GM21526 (cell line): ENCODE measurements around the gene DDX1.

Experiments used
- ATAC-seq: cut with Tn5 transposase; IDR thresholded peaks from one replicate; pipeline ENCODE4 v1.9.1; 2021; ENCODE audit warnings: moderate library complexity; ENCODE audit not compliant: unreplicated experiment, low FRiP score

The DDX1 gene

GRCh38 chr2:15626126-15626525, 34.5 kb downstream of the DDX1 start:
- ATAC-seq: no peak

DNA sequence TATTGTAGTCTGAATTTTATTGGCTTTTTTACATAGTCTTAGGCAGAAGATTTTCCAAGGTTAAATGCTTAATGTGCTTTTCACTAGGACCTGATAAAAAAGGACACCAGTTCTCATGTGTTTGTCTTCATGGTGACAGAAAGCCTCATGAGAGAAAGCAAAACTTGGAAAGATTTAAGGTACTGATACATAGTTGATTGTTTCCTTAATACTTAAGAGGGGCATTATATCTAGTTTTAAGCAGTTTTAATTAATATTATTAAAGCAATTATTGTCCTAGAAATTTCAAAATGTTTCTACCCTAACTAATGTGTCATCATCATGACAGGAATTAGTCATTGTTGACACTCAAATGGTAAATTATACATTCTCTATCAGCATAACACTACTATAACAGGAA, 35.3 kb downstream of the DDX1 start:
- ATAC-seq: no peak

DNA sequence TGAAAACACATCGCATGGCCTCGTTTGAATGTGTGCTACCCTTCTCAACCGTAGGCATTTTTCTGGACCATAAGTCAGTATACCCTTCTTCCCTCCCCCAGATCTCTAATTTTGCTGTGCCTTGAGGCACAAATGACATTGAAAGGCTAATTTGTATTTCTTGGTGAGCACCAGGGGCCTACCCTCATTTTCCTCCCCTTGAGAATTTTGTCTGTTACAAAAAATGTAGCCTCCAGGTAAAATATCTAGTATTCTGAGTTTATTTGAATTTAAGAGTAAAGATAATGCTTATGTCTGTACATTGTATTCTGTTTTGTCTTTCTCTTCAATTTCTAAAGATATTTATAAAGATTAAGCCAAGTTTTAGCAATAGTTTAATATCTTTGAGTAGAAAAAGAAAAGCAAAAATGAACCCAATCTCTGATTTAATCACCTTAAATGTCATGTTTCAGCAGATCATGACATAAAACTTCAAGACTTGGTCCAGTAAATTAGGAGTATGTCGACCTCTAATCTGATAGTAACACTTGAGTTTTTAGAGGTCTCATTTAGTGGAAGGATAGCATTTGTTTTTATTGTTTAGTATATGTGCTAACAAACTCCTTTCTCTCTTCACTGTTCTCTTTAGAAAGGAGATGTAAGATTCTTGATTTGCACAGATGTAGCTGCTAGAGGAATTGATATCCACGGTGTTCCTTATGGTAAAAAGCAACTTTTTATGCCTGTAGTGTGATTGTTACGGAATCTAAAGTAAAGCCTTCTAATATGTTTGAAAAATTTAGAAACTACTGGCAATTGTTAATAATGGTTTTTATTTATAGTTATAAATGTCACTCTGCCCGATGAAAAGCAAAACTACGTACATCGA, 36.4 kb downstream of the DDX1 start:
- no peak for ATAC-seq

DNA sequence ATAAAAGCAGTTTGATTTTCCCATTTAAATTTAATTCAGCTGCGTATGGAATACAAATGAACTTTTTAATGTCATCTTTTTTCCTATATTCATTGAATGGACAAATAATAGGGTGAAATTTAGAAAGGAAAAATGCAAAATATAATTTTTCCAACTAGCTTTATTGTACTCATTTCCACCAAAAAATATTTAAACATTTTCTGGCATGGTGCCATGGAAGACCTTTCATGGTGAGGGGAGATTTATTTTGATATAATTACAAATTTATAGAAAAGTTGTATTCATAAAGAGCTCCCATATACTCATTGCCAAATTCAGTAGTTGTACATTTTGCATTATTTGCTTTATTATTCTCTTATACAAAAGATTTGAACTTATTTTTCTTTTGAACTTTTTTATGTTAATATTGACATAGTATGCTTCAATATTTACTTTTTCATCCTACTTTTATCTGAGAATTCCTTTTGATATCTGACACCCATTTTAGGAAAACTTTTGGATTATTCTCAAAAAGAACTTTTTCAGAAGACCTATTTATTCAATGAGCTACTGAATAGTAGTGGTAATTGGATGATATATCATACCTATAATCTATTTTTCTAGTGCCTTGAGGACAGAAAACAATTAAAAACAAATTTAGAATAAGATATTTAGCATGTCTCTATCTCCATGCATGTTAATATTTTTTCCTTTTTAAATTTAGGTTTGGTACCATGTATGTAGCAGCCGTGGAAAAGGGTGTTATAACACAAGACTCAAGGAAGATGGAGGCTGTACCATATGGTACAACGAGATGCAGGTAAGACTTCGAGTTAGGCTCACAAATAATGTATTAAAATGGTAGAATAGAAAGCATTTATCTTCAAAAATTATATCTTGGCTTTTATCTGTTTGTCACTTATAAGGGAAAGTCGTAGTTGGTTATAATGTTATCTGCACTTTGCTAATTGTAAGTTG, 37.5 kb downstream of the DDX1 start:
- ATAC-seq: no peak

- no peak for ATAC-seq
These were observed 38.7 kb downstream of the DDX1 start for GRCh38 chr2:15630121-15630977.

- no peak for ATAC-seq
These were observed 39.5 kb downstream of the DDX1 start for GRCh38 chr2:15630978-15631719.

DNA sequence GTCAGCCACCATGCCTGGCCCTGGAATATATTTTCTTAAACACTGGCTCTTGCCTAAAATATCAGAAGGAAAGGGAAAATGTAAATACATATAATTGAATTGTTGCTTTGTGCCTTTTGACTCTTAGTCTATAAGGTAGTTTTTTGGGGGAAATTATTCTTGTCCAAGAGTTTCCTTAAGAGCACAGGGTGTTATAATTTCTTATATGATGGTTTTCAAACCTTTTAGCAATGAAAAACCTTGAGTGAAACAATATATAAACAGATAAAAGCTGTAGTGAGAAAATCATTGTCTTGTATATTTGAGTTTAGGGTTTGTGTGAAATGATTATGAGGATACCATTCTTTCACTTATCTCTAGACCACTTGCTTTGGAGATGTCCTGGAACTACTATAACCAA, 40.2 kb downstream of the DDX1 start:
- no peak for ATAC-seq

DNA sequence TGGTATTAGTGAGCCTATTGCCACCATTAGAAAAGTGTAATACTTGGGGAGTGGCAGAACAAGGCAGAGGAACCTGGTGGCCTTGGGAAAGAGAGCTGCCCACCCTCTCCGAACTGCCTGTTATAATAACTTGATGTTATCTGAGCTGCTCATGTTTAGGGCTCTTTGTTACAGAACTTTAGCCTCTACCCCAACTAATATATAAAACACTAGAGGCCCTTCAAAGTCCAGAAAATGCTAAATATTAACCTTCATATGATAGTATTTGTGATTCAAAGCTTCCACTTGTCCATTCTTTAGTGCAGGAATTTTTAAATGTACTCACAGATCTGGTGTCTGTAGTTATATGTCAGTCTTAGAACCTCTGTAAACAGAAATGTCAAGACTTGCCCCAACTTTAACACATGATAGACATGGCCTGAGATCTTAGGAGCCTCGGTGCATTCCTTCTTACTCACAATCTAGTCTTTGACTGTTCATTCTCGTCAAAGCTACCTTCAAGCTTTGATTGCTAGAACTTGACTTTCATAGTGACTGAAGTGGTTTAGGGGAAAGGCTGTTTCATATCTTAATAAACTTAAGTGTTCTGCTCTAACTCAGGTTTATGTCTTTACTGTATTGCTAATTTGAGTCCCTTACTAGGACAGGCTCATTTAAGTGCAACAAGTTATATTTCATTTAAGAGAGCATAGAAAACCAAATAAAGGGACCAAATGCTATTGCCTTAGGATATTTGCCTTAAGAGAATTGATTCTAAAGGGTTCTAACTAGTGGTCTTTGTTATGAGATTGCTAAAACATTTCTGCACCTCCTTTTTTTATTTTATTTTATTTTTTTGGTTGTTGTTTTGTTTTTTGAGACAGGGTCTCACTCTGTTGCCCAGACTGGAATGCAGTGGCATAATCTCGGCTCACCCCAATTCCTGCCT, 41.6 kb downstream of the DDX1 start:
- no peak for ATAC-seq

DNA sequence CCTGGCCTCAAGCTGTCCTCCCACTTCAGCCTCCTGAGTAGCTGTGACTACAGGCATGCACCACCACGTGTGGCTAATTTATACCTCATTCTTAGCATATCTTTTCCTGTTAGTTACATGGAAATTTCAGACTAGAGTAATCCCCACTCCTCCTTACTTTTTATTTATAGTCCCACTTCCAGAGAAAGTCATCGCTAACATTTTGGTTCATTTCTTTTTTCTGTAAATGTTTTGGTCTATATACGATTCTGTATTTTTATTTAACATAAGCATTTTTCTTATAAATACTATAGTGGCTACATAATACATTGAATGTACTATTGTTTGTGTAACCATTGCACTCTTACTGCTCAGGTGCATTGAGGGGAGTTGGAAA, 42.3 kb downstream of the DDX1 start:
- ATAC-seq: no peak

DNA sequence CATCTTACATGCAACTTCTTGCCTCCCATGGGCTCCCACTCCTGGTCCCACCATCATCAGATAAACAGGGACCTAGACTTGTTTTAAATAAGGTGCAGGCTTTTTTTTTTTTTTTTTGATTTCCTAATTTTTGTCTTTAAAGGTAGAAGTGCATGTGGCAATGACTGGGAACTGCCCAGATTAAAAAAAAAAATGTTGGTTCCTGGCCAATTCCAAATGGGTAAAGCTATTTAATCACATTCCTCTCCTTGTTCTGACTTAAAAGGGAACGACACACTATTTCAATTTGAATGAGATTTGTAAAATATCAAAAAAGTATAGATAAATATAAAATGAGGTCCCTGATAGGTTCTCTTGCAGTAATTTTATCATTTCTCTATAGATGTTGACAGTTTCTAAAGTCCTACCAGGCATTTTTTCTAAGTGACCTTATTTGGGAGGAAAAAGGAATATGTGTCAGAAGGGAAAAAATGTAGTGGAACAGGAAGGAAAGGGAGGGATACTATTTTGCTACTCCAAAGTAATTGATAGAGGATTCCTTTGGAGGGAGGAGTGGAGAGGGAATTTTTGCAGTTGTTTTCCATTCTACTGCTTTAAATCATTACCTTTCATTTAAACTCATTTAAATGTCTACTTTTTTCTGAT, 43.3 kb downstream of the DDX1 start:
- no peak for ATAC-seq

GRCh38 chr2:15636972-15637785, 45.5 kb downstream of the DDX1 start:
- peak; percentile 90 for ATAC-seq

DNA sequence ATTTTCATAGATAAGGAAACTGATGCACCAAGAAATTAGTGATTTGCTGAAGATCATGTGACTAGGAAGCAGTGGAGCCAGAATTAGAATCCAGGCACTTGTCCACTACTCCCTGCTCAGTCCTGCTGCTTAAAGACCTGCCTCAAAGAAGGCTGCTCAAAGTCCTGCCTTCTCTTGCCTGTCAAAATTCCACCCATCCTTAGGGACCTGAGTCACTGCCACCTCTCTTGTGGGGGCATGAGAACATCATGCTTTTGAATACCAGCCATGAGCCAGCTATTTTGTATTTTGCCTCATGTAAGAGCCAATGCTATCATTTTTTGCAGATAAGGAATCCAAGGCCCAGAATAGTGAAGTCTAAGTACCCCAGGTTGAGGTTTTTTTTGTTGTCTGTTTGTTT, 47.1 kb downstream of the DDX1 start:
- no peak for ATAC-seq

DNA sequence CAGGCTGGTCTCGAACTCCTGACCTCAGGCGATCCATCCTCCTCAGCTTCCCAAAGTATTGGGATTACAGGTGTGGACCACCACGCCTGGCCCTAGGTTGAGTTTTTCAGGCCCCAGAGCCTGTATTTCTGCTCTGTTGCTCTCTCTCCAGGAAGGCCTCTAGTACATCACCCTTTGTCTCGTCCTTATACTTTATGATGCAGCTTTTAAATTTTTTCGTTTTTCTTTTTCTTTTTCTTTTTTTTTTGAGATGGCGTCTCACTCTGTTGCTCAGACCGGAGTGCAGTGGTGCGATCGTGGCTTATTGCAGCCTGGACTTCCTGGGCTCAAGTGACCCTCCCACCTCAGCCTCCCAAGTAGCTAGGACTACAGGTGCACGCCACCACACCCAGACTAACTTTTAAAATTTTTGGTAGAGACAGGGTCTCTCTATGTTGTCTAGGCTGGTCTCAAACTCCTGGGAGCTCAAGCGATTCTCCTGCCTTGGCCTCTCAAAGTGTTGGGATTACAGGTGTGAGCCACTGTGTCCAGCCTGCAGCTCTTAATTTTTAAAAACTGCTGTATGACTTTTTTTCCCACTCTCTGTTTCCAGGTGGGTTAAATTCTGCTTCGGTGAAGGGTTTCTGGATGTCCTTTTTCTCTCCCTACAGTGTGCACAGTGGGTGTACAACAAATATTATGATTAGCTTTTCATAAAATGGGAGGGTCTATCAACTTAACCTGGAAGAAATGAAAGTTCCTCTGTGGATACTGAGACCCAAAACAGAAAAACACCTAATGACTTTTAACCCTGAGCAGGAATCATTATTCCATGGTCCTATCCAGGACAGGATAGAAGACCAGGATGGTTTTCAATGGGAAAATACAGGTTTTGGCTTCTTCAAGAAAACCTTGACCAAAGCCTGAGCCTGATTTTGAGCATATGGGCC, 47.9 kb downstream of the DDX1 start:
- ATAC-seq: no peak

DNA sequence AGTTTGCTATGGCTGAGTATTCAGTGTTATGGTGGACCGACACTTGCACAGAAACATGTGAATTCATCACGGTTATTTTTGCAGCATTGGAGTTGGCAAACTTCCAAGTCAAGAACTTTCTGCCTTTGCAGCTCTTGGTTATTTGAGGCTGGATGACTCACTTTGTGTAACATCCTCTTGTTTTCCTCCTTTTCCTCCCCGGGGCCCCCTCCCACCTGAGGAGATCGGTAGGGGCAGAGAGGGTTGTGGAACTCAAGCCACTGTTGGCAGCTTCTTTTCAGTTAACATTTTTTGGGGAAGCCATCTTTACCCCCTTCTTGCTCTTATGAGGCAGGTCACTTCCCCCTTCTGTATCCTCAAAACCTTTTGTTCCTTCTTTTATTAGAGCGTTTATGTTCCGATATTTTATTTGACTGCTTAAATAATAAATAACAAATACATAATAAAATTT, 48.6 kb downstream of the DDX1 start:
- ATAC-seq: no peak

GRCh38 chr2:15640784-15641183, 49.1 kb downstream of the DDX1 start:
- ATAC-seq: no peak

DNA sequence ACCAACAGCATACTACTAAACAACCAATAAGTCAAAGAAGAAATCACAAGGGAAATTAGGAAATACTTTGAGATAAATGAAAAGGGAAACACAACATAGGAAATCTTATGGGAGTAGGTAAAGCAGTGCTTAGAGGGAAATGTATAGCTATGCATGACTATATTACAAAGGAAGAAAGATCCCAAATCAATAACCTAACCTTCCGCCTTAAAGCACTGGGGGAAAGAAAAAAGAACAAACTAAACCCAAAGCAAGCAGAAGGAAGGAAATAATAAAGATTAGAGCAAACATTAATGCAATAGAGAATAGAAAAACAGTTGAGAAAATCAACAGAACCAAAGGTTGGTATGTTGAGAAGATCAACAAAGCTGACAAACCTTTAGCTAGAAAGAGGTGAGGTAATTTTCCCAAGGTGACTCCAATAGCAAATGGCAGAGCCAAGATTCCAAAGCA, 49.9 kb downstream of the DDX1 start:
- no peak for ATAC-seq
